GM12873 (cell line): ENCODE data around the gene CFAP46.

ENCODE experiments used
- TF ChIP-seq, protein P1 (sequence below): IDR thresholded peaks from 2 replicates; pipeline ENCODE4 v1.5.1; 2012; ENCODE audit warnings: low read depth, mild to moderate bottlenecking, moderate library complexity, low read length, control low read depth; ENCODE audit not compliant: insufficient read depth; ENCODE audit errors: missing control alignments

The CFAP46 gene

DNA sequence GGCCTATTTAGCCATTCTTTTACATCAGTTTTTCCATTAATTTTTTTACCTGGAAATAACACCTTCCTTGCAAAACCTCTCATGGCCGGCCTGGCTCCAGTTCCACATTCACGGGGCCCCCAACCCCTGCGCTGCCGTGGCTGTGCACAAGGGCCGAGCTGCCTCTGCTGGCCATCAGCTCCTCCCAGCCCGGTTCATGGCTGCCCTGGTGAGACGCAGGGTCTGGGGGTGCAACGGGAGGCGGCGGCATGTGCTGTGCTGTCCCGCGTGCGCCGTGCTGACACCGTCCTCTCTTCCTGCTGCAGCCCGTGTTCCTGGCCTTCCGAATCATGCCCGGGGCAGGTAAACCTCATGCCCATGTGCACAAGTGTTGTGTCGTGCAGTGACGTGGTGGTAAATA, 160.8 kb downstream of the CFAP46 start:
- TF ChIP-seq, protein P1, sequence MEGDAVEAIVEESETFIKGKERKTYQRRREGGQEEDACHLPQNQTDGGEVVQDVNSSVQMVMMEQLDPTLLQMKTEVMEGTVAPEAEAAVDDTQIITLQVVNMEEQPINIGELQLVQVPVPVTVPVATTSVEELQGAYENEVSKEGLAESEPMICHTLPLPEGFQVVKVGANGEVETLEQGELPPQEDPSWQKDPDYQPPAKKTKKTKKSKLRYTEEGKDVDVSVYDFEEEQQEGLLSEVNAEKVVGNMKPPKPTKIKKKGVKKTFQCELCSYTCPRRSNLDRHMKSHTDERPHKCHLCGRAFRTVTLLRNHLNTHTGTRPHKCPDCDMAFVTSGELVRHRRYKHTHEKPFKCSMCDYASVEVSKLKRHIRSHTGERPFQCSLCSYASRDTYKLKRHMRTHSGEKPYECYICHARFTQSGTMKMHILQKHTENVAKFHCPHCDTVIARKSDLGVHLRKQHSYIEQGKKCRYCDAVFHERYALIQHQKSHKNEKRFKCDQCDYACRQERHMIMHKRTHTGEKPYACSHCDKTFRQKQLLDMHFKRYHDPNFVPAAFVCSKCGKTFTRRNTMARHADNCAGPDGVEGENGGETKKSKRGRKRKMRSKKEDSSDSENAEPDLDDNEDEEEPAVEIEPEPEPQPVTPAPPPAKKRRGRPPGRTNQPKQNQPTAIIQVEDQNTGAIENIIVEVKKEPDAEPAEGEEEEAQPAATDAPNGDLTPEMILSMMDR = no peak

DNA sequence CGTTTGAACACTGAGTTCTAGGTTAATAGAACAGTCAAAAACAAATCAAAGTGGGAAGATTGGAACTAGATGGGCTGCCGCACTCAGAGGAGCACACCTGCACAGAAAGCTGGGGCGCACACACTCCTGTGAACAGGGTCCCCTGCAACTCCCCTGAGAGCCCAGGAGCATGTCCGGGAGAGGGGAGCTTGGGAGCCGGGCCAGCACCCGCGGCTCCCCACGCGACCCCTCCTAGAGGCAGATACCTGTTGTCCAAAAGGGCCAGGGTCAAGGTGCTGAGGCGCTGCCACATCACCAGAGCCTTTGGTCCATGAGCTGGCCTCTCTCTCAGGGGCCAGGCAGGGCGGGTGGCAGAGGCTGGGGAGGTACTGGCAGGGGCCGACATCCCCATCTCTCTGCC, 162.0 kb downstream of the CFAP46 start:
- TF ChIP-seq, protein P1 = no peak

- TF ChIP-seq, protein P1 = no peak
Observed at GRCh38 chr10:132779549-132780294, 162.6 kb downstream of the CFAP46 start.

DNA sequence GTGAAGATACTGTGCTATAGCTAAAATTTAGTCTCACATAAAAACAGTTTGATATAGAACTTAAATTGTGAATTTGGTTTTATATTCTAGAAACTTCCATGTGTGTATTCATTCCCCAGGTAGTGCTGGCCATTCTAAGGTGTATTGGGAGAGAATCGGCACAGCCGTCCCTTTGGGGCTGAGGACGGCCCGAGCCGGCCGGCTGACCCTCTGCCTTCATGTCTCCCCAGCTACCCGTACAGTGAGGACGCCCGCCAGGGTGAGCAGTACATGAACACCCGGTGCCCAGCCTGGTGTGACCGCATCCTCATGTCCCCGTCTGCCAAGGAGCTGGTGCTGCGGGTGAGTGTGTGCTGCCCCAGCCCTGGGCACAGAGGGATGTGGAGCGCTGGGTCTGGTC, 164.9 kb downstream of the CFAP46 start:
- TF ChIP-seq, protein P1 = no peak

GRCh38 chr10:132776821-132777220, 165.5 kb downstream of the CFAP46 start:
- TF ChIP-seq, protein P1 = no peak

- TF ChIP-seq, protein P1 = no peak
Observed at GRCh38 chr10:132776186-132776585, 166.2 kb downstream of the CFAP46 start.

DNA sequence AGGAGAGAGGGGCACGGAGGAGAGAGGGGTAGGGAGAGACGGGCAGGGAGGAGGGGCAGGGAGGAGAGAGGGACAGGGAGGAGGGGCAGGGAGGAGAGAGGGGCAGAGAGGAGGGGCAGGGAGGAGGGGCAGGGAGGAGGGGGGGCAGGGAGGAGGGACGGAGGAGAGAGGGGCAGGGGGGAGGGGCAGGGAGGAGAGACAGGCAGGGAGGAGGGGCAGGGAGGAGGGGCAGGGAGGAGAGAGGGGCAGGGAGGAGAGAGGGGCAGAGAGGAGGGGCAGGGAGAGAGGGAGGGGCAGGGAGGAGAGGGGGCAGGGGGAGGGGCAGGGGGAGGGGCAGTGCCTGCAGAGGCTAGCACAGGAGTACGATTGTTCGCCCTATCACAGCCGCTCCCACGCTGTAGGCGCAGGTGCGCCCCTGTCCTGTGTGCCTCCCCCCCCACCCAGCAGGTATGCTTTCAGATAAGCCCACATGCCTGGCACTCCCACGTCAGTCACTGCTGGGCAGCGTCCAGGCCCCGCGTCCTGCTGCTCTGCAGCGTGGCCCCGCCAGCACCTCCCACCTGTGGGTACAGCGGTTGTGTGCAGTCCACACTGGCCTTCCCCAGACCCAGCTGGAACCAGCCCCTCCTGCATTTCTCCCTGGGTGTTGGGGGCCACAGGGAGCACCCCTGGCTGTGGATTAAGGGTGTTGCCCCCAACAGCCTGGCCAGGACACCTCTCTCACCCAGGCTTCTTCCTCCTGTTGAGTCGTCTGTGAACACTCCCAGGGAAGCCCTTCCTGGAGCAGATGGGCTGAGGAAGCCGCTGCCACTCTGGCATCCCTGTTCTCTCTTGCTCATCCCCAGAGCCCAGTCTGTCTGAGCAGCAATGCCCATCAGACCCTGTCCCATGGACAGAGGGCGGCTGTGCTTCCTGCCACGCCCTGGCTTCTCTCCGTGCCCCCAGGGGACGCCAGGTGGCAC, 167.2 kb downstream of the CFAP46 start:
- TF ChIP-seq, protein P1 = no peak
